Fibroblast of lung (primary cell): ENCODE measurements around the gene INTS11. TPM values are rescaled to one million over a fixed set of nuclear protein-coding genes. Genes with fewer than 3 reads are reported as not detected.

ENCODE experiments used
- DNase-seq, 2 donors: peaks; one replicate each; pipeline versions ENCODE4 v3.0.0 to v3.0.0-alpha.2; 2010; ENCODE audit warnings: low read depth in 2 of 2
- H2AFZ ChIP-seq: 2 replicates; pipeline ENCODE4 v1.5.1; 2012; ENCODE audit warnings: low read length, control low read depth, inconsistent platforms
- H3K27ac ChIP-seq: 2 replicates; pipeline ENCODE4 v1.5.1; 2011; ENCODE audit warnings: low read length, control low read depth; ENCODE audit not compliant: insufficient read depth
- H3K27me3 ChIP-seq: 2 replicates; pipeline ENCODE4 v1.5.1; 2011; ENCODE audit warnings: mild to moderate bottlenecking, low read length; ENCODE audit not compliant: control insufficient read depth, insufficient read depth
- H3K36me3 ChIP-seq: 2 replicates; pipeline ENCODE4 v1.5.1; 2011; ENCODE audit warnings: low read length; ENCODE audit not compliant: control insufficient read depth, insufficient read depth
- H3K4me1 ChIP-seq: 2 replicates; pipeline ENCODE4 v1.5.1; 2011; ENCODE audit warnings: low read length; ENCODE audit not compliant: control insufficient read depth, insufficient read depth; ENCODE audit errors: extremely low read depth
- H3K4me2 ChIP-seq: 2 replicates; pipeline ENCODE4 v1.5.1; 2011; ENCODE audit warnings: low read length, control low read depth; ENCODE audit not compliant: insufficient read depth; ENCODE audit errors: extremely low read depth
- H3K4me3 ChIP-seq, 4 experiments: fragments of 200-600 bp in 1 of 4; sonication (generic) in 1 of 4; replicated peaks in 1 of 4; 2 replicates each; pipeline ENCODE4 v1.5.1; 2011 to 2016; ENCODE audit warnings: low read length in 4 of 4, low read depth in 3 of 4, mild to moderate bottlenecking in 3 of 4, control low read depth in 2 of 4, inconsistent platforms in 1 of 4, mixed read lengths in 1 of 4; ENCODE audit not compliant: insufficient read depth in 1 of 4; ENCODE audit errors: control extremely low read depth in 1 of 4
- H3K79me2 ChIP-seq: 2 replicates; pipeline ENCODE4 v1.5.1; 2012; ENCODE audit warnings: mild to moderate bottlenecking, low read length, inconsistent platforms; ENCODE audit not compliant: control insufficient read depth, insufficient read depth
- H3K9ac ChIP-seq: 2 replicates; pipeline ENCODE4 v1.5.1; 2011; ENCODE audit warnings: mild to moderate bottlenecking, low read length, control low read depth; ENCODE audit not compliant: insufficient read depth
- H3K9me3 ChIP-seq: 2 replicates; pipeline ENCODE4 v1.5.1; 2012; ENCODE audit warnings: low read depth, low read length; ENCODE audit not compliant: control insufficient read depth, insufficient read depth
- H4K20me1 ChIP-seq: 2 replicates; pipeline ENCODE4 v1.5.1; 2011; ENCODE audit warnings: low read length; ENCODE audit not compliant: control insufficient read depth, insufficient read depth; ENCODE audit errors: extremely low read depth
- EZH2 ChIP-seq: IDR thresholded peaks from 2 replicates; pipeline ENCODE4 v1.5.1; 2012; ENCODE audit warnings: low read length, control low read depth, mild to moderate bottlenecking; ENCODE audit errors: missing control alignments
- polyA plus RNA-seq, 2 donors: library from polyadenylated mRNA; depleted of rRNA in 1 of 2; stranded (reverse) in 1 of 2; unstranded in 1 of 2; fragments of >200 nt; gene quantifications; 2 replicates each; pipeline ENCODE4 v1.2.1, GENCODE V29; 2011 to 2012; ENCODE audit warnings: missing spikeins in 1 of 2
- total RNA-seq: library from RNA; depleted of rRNA; stranded (reverse); fragments of >200 nt; gene quantifications from 2 replicates; pipeline ENCODE4 v1.2.1, GENCODE V29; 2014
- TF ChIP-seq, protein P1 (sequence below), 2 donors: IDR thresholded peaks in 1 of 2; conservative IDR thresholded peaks in 1 of 2; 1 replicate in 1 of 2; 2 replicates in 1 of 2; pipeline ENCODE4 v1.5.1; 2011 to 2012; ENCODE audit warnings: low read length in 2 of 2, control low read depth in 1 of 2, inconsistent platforms in 1 of 2, low read depth in 1 of 2, mild to moderate bottlenecking in 1 of 2

The INTS11 gene
- total and polyA plus RNA-seq, 2 donors (not counting 1 experiment from before 2014, with no cell fraction given), result 44.1 to 69.2 TPM

DNA sequence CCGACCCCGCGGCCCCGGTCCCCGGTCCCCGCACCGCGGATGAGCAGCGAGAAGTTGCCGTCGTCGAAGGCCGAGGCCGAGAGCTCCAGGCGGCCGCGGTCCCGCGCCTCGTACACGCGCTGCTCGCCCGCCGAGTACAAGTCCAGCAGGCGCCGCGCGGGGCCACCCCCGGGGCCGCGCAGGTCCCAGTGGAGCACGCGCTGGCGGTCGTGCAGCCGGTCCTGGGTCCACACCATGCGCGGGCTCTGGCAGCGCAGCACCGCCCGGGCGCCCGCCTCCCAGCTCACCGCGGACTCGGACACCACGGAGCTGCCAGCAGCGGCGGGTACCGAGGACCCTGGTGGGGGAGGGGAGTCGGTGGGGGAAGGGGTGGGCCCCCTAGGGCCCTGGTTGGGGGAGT lies 31.0 kb upstream of the INTS11 start:
- no peak overlapping the region for H3K27ac ChIP-seq
- no peaks in the 10 kb centered on the region for H3K27me3 ChIP-seq
- H3K9ac ChIP-seq, result no peak overlapping the region
- no peaks in the 10 kb centered on the region for H3K9me3 ChIP-seq
- no peak for TF ChIP-seq EZH2
- TF ChIP-seq, protein P1, sequence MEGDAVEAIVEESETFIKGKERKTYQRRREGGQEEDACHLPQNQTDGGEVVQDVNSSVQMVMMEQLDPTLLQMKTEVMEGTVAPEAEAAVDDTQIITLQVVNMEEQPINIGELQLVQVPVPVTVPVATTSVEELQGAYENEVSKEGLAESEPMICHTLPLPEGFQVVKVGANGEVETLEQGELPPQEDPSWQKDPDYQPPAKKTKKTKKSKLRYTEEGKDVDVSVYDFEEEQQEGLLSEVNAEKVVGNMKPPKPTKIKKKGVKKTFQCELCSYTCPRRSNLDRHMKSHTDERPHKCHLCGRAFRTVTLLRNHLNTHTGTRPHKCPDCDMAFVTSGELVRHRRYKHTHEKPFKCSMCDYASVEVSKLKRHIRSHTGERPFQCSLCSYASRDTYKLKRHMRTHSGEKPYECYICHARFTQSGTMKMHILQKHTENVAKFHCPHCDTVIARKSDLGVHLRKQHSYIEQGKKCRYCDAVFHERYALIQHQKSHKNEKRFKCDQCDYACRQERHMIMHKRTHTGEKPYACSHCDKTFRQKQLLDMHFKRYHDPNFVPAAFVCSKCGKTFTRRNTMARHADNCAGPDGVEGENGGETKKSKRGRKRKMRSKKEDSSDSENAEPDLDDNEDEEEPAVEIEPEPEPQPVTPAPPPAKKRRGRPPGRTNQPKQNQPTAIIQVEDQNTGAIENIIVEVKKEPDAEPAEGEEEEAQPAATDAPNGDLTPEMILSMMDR (conservative IDR thresholded peaks at IDR 0.05 in 1 of 2, IDR thresholded peaks at IDR 0.05 in 1 of 2; ENCODE audit: low read depth in 1 of 2, low read length in 2 of 2), result no peak
- peaks cover 34% of the 10 kb centered on the region for H3K4me1 ChIP-seq
- DNase-seq, result peak; percentile 40 to 43
- peak overlapping the region in 2 of 4 experiments; percentile 12 to 98 for H3K4me3 ChIP-seq
- no peak overlapping the region for H3K4me2 ChIP-seq
- H4K20me1 ChIP-seq, result no peaks in the 10 kb centered on the region
- H2AFZ ChIP-seq, result no peak overlapping the region
- H3K79me2 ChIP-seq, result peaks cover 62% of the 10 kb centered on the region
- H3K36me3 ChIP-seq, result peaks cover 25% of the 10 kb centered on the region

GRCh38 chr1:1354271-1355247 lies 30.1 kb upstream of the INTS11 start:
- Histone ChIP-seq H3K79me2 (peaks cover 62% of the 10 kb centered on the region), H3K9me3 (no peaks in the 10 kb centered on the region), H3K4me2 (peak overlapping the region; percentile 51), H3K27ac (no peak overlapping the region), H3K4me3 (peak overlapping the region in 2 of 4 experiments; percentile 10 to 98), H3K4me1 (peaks cover 26% of the 10 kb centered on the region), H3K27me3 (no peaks in the 10 kb centered on the region), H4K20me1 (no peaks in the 10 kb centered on the region), H3K9ac (no peak overlapping the region), H2AFZ (no peak overlapping the region), H3K36me3 (peaks cover 25% of the 10 kb centered on the region)
- no peak for TF ChIP-seq EZH2
- TF ChIP-seq, protein P1 (conservative IDR thresholded peaks at IDR 0.05 in 1 of 2, IDR thresholded peaks at IDR 0.05 in 1 of 2; ENCODE audit: low read depth in 1 of 2, low read length in 2 of 2), result no peak
- DNase-seq, result no peak

GRCh38 chr1:1353389-1354151 lies 29.1 kb upstream of the INTS11 start:
- H2AFZ ChIP-seq, result no peak overlapping the region
- peak overlapping the region; percentile 28 for H3K27ac ChIP-seq
- H3K36me3 ChIP-seq, result peaks cover 25% of the 10 kb centered on the region
- H3K79me2 ChIP-seq, result peaks cover 66% of the 10 kb centered on the region
- peak overlapping the region in 1 of 4 experiments; percentile 45 for H3K4me3 ChIP-seq
- no peak overlapping the region for H3K9ac ChIP-seq
- H4K20me1 ChIP-seq, result no peaks in the 10 kb centered on the region
- no peaks in the 10 kb centered on the region for H3K9me3 ChIP-seq
- H3K4me2 ChIP-seq, result peak overlapping the region; percentile 44
- no peak for DNase-seq
- H3K27me3 ChIP-seq, result no peaks in the 10 kb centered on the region
- no peak for TF ChIP-seq EZH2
- TF ChIP-seq, protein P1 (conservative IDR thresholded peaks at IDR 0.05 in 1 of 2, IDR thresholded peaks at IDR 0.05 in 1 of 2; ENCODE audit: low read depth in 1 of 2, low read length in 2 of 2), result no peak
- H3K4me1 ChIP-seq, result peaks cover 17% of the 10 kb centered on the region
